HG03060 (cell line): ENCODE results near the gene RASGRP2.
"Not testable (repeated sequence)": the region's sequence is repeated elsewhere in the genome, so short reads cannot be mapped to it uniquely, and the experiment has no call there.

Experiments
- ATAC-seq: cut with Tn5 transposase; IDR thresholded peaks from one replicate; pipeline ENCODE4 v1.9.1; 2021; ENCODE audit warnings: low read depth, moderate number of reproducible peaks; ENCODE audit not compliant: unreplicated experiment

The RASGRP2 gene

DNA sequence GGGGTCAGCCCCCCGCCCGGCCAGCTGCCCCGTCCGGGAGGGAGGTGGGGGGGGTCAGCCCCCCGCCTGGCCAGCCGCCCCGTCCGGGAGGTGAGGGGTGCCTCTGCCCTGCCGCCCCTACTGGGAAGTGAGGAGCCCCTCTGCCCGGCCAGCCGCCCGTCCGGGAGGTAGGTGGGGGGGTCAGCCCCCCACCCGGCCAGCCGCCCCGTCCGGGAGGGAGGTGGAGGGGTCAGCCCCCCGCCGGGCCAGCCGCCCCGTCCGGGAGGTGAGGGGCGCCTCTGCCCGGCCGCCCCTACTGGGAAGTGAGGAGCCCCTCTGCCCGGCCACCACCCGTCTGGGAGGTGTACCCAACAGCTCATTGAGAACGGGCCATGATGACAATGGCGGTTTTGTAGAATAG is 42.0 kb downstream of the RASGRP2 start:
- not testable (repeated sequence) for ATAC-seq

DNA sequence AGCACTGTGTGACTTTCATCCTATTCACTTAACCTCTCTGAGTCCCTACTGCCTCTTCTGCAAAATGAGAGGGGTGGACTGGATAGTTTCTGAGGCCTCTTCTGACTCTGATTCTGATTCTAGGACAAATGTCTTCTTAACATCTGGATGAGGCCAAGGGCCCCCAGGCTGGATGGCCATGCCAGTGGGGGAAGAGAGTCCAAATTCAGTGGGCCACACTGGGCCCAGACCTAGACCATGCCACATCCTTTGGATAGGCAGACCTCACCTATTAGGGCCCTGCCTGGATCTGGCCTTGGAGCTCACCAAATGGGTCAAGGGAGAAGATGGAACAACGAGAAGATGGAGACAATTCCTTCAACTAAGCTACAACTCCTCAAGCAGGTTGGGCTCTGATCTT is 45.5 kb downstream of the RASGRP2 start:
- no peak for ATAC-seq

DNA sequence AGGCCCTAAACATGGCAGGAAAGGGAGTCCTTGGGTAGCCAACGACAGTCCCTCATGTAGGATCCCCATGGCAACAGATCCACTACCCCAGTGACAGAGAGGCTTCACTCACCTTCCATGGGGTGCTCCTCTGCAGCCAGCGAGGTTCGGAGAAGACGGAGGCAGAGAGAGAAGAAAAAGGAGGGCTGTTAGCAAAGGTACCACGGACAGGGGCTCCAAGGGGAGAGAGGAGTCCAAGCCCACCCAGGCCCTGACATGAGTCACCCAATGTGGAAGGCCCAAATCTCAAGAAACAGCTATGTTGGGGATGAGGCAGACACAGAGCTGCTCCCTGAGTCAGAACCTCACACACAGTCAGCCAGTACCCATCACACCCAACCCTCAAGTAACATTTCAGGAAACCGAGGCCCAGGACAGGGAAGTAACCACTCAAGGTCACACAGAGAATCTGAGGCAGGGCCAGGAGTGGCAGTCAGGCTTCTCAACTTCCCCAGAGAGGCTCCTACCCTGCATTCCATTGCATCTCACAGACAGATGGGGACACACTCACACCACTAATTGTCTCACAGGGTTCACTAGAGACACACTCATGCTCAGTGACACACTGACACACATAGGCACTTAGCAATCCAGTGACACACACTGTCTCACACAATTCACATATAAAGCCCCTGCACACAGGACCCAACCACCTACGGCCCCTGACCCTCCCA is 46.1 kb downstream of the RASGRP2 start:
- ATAC-seq: no peak

DNA sequence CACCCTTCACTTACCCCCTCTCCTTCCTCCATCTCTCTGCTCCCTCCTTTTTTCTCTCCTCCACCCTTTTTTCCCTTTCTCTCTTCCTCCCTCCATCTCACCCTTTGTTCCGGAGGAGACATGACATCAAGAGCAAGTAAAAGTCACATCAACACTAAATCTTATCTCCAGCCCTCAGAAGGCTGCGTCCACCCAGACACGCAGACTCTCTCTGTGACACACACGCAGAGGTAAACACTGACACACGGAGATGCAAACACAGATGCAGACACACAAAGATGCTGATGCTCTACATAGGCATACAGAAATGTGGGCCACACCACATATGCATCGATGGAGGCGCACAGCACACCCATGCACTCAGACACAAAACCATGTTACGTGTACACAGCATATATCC is 47.9 kb downstream of the RASGRP2 start:
- ATAC-seq: no peak

DNA sequence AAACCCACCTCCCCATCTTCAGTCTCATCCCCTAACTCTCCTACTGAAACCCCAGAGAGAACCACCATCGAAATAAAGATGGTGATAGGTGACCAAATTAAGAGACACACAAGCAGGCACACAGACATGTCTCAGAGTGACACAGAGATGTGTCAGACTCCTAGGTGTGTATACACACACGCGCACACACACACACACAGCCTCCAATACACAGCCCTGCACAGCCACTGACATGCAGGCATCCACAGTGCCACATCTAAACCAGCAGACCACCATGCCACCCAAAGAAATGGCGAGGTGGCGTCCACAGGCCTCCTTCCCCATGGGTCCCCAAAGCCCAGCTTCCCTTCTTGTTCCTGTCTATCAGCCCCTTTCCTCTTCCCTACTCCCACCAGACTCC is 48.4 kb downstream of the RASGRP2 start:
- no peak for ATAC-seq

DNA sequence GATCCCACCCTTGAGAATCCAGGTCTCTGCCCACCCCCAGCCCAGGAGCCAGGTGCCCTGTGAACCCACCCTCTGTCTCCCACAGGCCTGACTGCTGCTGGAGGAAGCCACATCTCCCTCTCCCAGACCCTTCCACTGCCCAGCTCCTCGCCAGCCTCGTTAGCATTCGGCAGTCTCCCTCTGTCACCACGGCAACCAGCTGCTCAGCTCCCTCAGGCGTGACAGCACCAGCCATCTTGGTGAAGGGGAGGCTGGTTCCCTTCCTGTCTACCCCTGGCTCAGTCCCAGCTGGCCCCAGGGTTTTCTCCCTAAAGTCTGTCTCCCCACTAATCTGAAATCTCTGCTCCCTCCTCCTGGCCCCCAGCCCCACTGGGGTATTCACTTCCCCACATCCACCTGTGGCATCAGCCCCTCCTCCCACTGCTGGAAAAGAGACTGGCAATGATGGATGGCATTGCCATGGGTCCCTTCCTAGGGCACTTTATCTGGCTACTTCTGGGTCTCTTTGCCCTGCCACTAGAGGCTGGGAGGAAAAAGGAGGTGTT is 49.0 kb downstream of the RASGRP2 start:
- ATAC-seq: no peak

DNA sequence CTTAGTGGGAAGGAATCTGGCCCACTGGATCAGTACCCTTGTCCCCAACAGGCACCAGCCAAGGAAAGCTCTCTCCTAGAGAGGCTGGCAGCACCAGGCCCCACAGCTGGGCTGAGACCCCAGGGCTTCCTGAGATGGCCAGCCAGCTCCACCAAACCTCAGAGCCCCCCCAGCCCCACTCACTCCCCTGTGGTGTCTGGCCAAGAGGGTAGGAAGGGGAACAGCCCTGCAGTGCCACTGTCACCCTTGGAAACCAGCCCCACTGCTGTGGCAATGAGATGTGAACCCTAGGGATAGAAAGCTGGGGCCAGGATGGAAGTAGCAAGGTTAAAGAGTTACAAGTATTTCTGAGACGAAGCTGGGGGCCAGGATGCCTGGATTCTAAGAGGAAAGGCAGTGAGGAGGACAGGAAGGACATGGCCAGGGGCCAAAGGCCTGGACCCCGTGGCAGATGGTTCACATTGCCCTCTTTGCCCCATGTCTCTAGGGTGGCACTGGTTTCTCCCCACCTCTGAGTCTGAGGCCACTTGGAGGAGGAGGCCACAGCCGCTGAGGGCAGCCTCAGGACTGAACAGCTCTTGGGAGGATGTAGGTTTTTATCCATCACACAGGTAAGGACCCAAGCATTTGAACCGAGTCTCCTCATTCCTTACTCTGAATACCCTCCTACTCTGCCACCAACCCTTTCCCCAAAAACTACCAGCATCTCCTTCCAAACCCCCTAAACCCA is 49.8 kb downstream of the RASGRP2 start:
- no peak for ATAC-seq

DNA sequence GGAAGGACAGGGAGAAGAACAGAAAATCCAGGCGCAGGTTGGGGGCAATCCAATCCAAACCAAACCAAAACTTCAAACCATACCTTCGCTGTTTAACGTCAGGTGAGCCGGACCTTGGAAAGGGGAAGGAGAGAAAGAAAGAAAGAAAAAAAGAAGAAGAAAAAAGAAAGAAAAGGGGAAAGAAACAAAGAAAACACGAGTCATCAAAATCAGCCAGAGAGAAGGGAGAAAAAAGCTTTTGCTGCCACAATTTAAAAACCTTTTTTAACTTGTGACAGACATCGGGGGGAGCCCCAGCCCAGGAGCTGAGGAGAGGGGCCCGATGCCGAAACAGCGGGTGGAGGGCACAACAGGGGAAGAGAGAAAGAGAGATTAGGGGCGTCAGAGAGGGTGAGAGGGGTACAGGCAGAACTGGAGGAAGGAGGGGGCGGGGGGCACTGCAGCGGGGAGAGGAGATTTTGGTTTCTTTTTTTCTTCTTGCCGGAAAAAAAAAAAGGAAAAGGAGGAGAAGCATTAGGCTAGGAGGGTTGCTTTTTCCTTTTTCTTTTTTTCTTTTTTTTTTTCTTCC is 51.1 kb downstream of the RASGRP2 start:
- ATAC-seq: no peak

DNA sequence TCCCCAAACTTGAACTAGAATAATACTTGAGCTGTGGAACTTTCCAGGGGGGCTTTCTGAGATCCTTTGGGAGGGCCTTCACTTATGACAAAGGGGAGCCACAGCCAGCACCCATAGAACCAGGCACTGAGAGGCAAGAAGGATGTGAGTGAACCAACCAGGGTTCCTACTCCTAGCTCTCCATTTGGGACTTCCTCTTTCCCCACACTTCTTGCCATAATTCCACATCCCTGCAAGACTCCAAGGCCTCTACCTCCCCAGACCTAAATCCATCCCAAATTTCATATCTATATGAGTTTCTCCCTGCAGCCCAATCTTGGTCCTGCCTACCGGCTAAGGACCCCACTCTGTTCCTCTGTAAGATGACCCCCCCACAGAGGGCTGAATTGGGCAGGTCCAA is 52.4 kb downstream of the RASGRP2 start:
- ATAC-seq: no peak

DNA sequence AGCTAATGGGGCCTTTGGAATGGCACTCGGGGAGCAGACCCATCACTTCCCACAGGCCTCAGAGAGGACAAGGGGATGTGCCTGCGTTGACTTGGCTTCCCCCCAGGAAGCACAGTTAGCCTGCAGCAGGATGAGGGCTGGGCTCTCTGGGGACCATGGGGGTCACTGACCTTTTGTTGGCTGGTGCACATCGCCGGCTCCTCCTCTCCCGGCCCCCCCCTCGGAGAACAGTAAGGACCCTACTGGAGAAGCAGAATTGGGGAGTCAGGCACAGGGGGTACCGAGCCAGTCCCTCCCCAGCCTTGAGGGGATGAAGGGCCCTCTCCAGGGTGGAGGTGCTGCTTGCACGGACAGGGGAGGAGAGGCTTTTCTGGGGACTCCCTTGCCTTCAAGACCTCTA is 53.7 kb downstream of the RASGRP2 start:
- ATAC-seq: no peak

DNA sequence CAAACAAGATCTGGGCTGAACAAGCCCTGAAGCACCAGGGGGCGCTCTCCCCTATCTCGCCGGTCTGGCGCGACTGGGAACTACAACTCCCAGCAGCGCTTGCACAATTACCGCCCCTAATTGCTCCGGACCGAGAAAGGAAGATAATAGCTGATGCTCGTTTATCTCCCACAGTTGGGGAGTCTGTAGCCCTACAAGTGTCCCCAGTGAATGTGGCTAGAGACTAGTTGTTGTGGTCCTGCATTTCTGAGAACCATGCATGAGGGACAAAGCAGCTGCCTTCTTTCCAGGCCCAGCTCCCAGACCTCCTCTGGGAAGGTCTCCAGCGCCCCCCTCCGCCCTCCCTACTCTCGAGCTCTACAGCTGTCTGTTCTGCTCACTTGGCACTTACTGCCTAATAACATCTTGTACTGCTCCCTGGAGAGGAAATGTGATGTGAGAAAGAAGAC is 55.4 kb downstream of the RASGRP2 start:
- ATAC-seq: peak; percentile 52

DNA sequence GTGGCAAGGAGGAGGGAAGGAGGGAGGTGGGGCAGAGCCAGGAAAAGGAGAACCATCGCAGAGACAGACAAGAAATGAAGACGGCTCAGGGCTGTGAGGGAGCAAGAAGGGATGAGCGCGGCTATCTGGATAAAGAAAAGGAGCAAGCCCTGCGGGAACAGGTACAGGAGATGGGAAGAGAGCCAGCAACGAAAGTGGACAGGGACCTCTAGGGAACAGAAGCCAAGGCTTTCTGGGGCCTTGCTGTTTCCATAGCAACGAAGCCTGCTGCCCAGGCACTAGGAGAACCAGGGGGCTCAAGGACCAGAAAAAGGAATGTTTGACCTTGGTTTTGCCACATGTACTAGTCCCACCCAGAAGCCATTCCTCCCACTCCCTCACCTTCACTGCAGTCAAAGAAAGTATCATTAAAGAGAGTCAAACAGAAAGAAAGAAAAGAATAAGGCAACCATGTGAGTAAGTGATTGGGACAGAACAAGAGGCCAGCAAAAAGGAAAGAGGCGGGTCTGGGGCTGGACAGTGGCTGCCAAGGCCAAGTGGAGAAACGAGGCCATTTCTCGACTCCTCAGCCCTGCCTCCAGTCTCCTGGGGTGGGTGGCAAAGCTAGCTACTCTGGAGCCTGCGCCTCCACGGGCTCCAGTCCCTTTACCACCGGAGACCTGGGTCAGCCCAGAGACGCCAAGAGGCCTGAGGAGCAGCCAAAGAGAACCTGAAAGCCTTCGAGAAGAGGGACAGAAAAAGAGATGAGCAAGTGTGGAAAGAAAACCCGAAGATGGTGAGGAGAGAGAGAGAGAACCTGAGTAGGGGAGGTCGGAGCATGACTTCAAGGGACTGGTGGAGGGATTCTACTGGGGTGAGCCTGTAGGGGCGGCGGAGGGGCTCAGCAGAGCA is 56.1 kb downstream of the RASGRP2 start:
- no peak for ATAC-seq

DNA sequence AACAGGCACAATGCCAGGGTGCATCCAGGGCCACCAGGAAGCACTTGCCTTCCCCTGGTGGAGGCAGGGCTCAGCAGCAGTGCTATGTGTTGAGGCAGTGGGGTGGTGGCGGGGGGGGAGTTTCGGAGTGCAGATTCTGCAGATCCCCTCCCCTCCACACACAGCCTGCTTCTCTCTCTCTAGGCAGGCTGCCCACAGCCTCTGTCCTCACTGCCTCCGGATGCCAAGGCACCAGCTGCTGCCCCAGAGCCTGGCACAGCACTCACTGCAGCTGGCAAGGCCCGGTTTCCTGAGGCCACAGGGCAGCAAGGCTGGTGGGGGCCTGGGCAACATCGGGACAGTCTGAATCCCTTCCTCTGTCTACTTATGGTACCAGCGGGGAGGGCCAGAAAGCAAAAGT is 56.7 kb downstream of the RASGRP2 start:
- no peak for ATAC-seq

DNA sequence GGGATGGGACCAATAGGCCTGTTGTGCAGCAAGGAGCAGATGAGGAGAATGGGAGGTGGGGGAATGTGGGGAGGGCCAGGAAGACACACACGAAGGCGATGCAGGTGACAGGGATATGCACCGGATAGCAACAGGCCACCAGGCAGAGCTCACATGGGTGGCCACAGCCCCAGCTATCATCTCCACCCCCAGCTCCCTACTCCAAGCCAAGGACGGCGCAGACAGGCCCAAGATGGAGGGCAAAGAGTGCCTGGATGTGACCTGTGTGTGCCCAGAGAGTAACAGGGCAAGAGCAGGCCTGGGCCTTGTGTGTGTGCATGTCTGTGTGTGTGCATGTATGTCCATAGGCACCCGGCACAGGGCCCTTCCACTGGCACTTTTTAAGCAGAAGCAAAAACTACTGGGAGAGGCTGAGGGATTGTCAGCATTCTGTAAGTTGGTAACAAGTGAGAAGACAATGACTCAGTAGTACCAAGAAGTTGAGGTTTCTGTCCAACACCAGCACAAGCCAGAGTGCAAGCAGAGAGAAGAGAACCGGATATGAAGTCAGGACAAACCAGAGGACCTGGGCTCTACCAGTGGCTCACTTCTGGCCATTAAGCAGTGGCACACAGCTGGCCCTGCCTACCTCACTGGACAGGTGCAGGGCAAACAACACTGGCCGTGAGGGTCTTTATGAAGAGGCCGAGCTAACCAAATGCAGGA is 57.3 kb downstream of the RASGRP2 start:
- ATAC-seq: no peak

DNA sequence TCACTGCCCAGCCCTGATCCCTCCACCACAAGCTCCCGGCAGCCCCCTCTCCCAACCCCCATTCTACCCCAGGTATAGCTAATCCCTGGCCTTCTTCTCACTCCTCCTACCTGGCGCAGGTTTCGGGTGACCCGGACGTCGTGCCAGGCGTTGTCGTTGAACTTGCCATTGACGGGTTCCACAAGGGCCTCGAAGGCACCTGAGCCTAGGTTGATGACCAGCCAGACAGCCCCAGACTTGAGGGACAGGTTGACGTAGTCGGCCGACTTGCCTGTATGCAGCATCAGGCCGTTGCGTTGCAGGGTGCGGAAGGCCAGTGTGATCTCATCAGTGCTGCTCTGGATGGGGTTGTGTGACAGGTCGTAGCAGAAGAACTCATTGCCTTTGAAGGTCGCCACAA is 58.4 kb downstream of the RASGRP2 start:
- no peak for ATAC-seq

DNA sequence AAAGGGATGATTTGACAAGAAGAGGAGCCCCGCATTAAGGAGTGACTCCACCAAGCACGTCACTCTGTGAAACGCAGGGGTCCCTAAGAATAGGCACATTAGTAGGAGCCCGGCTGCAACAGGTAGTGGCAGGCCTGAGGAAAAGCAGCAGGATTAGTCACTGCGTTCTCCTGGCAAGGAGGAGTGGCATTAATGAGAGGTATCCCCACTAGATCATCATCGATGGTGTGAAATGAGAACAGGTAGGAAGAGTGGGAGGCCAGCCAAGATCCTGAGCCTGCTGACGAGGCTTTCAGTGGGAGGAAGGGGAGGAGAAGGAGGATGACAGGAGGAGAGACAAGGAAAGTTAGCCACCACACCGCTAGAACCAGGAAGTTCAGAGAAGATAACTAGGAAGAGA is 59.6 kb downstream of the RASGRP2 start:
- no peak for ATAC-seq

DNA sequence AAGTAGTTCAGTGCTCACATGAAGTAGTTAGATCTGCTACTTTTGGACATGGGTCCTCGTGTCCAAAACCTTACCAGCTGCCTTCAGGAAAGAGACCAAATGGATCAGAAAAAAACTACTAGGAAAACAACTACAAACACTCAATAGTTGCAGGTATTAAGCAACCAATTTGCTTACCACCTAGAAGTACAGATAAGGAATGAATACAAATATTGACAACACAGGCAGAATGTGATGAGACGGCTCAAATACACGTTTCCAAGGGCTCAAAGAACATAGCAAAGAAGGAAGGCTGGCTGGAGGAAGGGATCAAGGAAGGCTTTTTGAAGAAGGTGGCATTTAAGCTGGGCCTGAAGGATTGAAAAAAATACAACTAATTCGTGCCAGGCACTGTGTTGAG is 62.8 kb downstream of the RASGRP2 start:
- no peak for ATAC-seq

DNA sequence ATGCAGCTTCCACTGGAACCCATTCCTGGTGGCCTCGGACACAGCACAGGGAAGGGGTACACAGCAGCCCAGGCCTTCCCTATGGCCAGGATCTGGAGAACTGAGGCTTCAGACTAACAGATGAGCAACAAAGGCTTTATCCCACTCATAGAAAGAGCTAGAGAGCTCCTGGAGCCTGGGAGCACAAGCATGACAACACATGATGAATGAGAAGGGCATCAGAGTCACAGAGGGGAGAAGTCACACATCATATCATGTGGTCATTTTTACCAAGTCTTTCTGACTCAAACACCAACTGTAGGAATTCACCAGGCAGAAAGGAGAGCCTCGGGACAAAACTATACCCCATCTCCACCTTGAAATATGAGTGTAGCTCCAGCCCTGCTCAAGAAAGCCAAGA is 64.1 kb downstream of the RASGRP2 start:
- ATAC-seq: no peak

DNA sequence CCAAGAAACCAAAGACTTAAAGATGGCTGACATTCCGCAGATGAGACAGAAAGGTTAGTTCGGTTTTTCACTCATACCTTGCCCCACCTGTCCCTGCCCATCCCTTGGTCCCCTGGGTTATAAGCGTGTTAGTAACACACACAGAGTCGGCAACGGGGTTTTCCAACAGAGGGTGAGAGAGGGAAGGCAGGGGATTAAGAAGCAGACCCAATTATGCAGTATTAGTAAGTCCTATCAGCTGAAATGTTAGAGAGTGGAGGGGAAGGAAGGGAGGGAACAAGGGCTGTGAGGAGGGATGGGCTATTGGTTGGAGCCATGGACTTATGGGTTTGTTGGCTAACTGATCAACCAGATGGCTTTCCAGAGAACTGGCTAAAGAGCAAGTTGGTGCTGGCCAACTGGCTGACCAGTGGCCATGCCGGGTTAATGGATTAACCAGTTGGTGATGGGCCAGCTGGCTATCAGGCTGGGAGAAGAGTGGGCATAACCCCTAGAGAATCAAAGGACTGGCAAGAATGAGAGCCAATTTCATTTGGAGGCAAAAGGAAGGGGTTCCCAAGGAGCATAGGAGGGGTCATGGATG is 66.4 kb downstream of the RASGRP2 start:
- no peak for ATAC-seq
